Gastroesophageal sphincter (tissue), 4 donors: ENCODE results near the gene GRK1. TPM values are rescaled to one million over a fixed set of nuclear protein-coding genes. Genes with fewer than 3 reads are reported as not detected.

Source experiments
- ATAC-seq: fragments of 150-250 bp; one replicate; pipeline ENCODE4 v1.9.1; 2016; ENCODE audit warnings: mild to moderate bottlenecking, moderate library complexity
- H3K27ac ChIP-seq, 4 donors: fragments of 200-600 bp; sonication (generic) in 3 of 4; 1 replicate in 3 of 4; 2 replicates in 1 of 4; pipeline ENCODE4 v1.5.1; 2016 to 2019
- H3K27me3 ChIP-seq: fragments of 200-600 bp; sonication (generic); one replicate; pipeline ENCODE4 v1.5.1; 2019
- H3K36me3 ChIP-seq, 2 donors: fragments of 200-600 bp; sonication (generic); one replicate each; pipeline ENCODE4 v1.5.1; 2019; ENCODE audit warnings: control low read depth in 1 of 2
- H3K4me1 ChIP-seq, 3 donors: fragments of 200-600 bp; sonication (generic); 1 replicate in 2 of 3; 2 replicates in 1 of 3; pipeline ENCODE4 v1.5.1; 2016 to 2019; ENCODE audit warnings: control low read depth in 2 of 3
- H3K4me3 ChIP-seq, 2 donors: fragments of 200-600 bp; sonication (generic); one replicate each; pipeline ENCODE4 v1.5.1; 2019; ENCODE audit warnings: mild to moderate bottlenecking in 1 of 2, moderate library complexity in 1 of 2
- H3K9me3 ChIP-seq, 3 donors: fragments of 200-600 bp; sonication (generic); one replicate each; pipeline ENCODE4 v1.5.1; 2017 to 2019; ENCODE audit warnings: control low read depth in 2 of 3
- CTCF ChIP-seq, 4 experiments: fragments of 200-600 bp in 2 of 4; fragments of 450-650 bp in 2 of 4; sonication (generic) in 1 of 4; IDR thresholded peaks; one replicate each; pipeline ENCODE4 v1.5.1; 2017 to 2019; ENCODE audit warnings: antibody characterized with exemption in 4 of 4, mild to moderate bottlenecking in 2 of 4, moderate library complexity in 2 of 4
- EP300 ChIP-seq: sonication (generic); formaldehyde crosslinking; IDR thresholded peaks from one replicate; pipeline ENCODE4 v1.6.1; 2017; ENCODE audit warnings: antibody characterized with exemption, mild to moderate bottlenecking
- POLR2A ChIP-seq, 2 donors: fragments of 450-650 bp; IDR thresholded peaks; one replicate each; pipeline ENCODE4 v1.6.1; 2017; ENCODE audit warnings: antibody characterized with exemption in 2 of 2, mild to moderate bottlenecking in 2 of 2, moderate library complexity in 1 of 2
- POLR2AphosphoS5 ChIP-seq: sonication (generic); formaldehyde crosslinking; IDR thresholded peaks from one replicate; pipeline ENCODE4 v1.6.1; 2017; ENCODE audit warnings: antibody characterized with exemption
- WGBS, 2 donors: methylation state at CpG; one replicate each; pipeline ENCODE4 v1.1.5; 2018; ENCODE audit warnings: low coverage in 1 of 2; 5-methylcytosine and 5-hydroxymethylcytosine counted together
- total RNA-seq, 4 donors: library from RNA; depleted of rRNA; stranded (reverse); fragments of >200 nt; gene quantifications; one replicate each; pipeline ENCODE4 v1.1.0, GENCODE V29; 2016

Gene GRK1
- total RNA-seq, 4 donors from 2014 or later, result 0.15 TPM; not detected in 3

GRCh38 chr13:113726961-113727411 lies 60.0 kb downstream of the GRK1 start:
- no peak for TF ChIP-seq EP300
- no peak for TF ChIP-seq POLR2A (IDR thresholded peaks at IDR 0.05)
- no peak for TF ChIP-seq CTCF (IDR thresholded peaks at IDR 0.05)
- no peak for TF ChIP-seq POLR2AphosphoS5
- Histone ChIP-seq H3K27ac (peak overlapping the region in 3 of 4 donors; percentile 31 to 73 (median 68)), H3K4me1 (peaks cover 0 to 15% (median 3%) of the 10 kb centered on the region in 3 donors), H3K36me3 (no peaks in the 10 kb centered on the region), H3K27me3 (no peaks in the 10 kb centered on the region), H3K9me3 (no peaks in the 10 kb centered on the region), H3K4me3 (no peak overlapping the region)
- WGBS, 2 donors, result 96% methylated on average over 5 of the region's 10 CpGs; no CpG with 5 or more reads in 1 of the 2 donors
- no peak for ATAC-seq

GRCh38 chr13:113728571-113729054 lies 61.6 kb downstream of the GRK1 start:
- Histone ChIP-seq H3K9me3 (no peaks in the 10 kb centered on the region), H3K4me3 (no peak overlapping the region), H3K27ac (no peak overlapping the region), H3K4me1 (peaks cover 0 to 15% (median 3%) of the 10 kb centered on the region in 3 donors), H3K36me3 (no peaks in the 10 kb centered on the region), H3K27me3 (no peaks in the 10 kb centered on the region)
- TF ChIP-seq EP300 (no peak), CTCF (IDR thresholded peaks at IDR 0.05) (no peak), POLR2A (IDR thresholded peaks at IDR 0.05) (no peak), POLR2AphosphoS5 (no peak)
- no peak for ATAC-seq
- 33% methylated on average over 1 of the region's 16 CpGs; no CpG with 5 or more reads in 1 of the 2 donors for WGBS, 2 donors

GRCh38 chr13:113729187-113730019 lies 62.4 kb downstream of the GRK1 start:
- no peak for ATAC-seq
- H3K36me3 ChIP-seq, result no peaks in the 10 kb centered on the region
- no peak for TF ChIP-seq CTCF (IDR thresholded peaks at IDR 0.05)
- TF ChIP-seq POLR2A (IDR thresholded peaks at IDR 0.05), result no peak
- TF ChIP-seq POLR2AphosphoS5, result no peak
- TF ChIP-seq EP300, result no peak
- H3K27ac ChIP-seq, result no peak overlapping the region
- 41% methylated on average over 8 of the region's 34 CpGs; no CpG with 5 or more reads in 1 of the 2 donors for WGBS, 2 donors
- H3K9me3 ChIP-seq, result no peaks in the 10 kb centered on the region
- H3K4me3 ChIP-seq, result no peak overlapping the region
- peaks cover 0 to 13% (median 3%) of the 10 kb centered on the region in 3 donors for H3K4me1 ChIP-seq
- H3K27me3 ChIP-seq, result no peaks in the 10 kb centered on the region

GRCh38 chr13:113730258-113730691 lies 63.3 kb downstream of the GRK1 start:
- peaks cover 0 to 6% (median 0%) of the 10 kb centered on the region in 3 donors for H3K4me1 ChIP-seq
- no peak for TF ChIP-seq CTCF (IDR thresholded peaks at IDR 0.05)
- no peak for TF ChIP-seq POLR2AphosphoS5
- TF ChIP-seq EP300, result no peak
- no peak for TF ChIP-seq POLR2A (IDR thresholded peaks at IDR 0.05)
- 57% methylated on average over 2 of the region's 21 CpGs; no CpG with 5 or more reads in 1 of the 2 donors for WGBS, 2 donors
- no peak overlapping the region for H3K4me3 ChIP-seq
- H3K9me3 ChIP-seq, result no peaks in the 10 kb centered on the region
- no peaks in the 10 kb centered on the region for H3K27me3 ChIP-seq
- H3K36me3 ChIP-seq, result no peaks in the 10 kb centered on the region
- ATAC-seq, result no peak
- H3K27ac ChIP-seq, result no peak overlapping the region
